ENCODE results near the gene GSTM2. TPM values are rescaled to one million over a fixed set of nuclear protein-coding genes. Genes with fewer than 3 reads are reported as not detected.

GSTM2 gene
- total RNA-seq, 1 experiment from 2014 or later: 5.9 TPM

DNA sequence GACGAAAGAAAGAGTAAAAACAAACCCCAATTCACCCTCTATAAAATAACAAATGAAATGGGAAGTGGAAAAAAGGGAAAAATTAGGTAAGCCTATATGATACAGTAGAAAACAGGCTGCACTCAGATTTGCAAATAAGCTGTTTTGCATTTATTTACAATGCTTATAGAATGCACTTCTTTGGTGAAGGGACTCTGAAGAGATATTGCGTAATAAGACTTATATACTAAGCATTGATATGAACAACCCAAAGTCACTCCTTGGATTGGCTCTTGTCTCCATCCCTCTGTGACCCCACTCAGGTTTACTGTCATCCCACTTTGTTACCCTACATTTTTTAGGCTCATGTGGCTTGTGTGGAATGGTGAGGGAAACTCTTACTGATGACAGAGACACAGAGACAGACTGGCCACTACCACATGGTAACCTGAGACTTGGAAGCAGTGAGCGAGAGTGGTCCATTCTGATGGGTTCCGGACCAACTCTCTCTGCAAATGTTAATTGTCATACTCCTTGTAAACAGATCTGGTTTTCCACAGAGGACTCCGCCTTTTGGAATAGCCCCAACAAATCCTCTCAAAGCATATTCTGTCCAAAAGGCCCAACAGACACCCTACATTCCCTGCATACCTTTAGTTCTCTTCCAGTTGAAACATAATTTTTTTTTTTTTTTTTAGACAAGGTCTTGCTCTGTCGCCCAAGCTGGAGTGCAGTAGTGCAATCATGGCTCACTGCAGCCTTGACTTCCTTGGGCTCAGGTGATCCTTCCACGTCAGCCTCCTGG lies 55.2 kb downstream of the GSTM2 start:
- no peaks in the 10 kb centered on the region for H3K9me3 ChIP-seq (ENCODE audit: control insufficient read depth in 1 of 2, insufficient read depth in 1 of 2, low read depth in 1 of 2, low read length in 2 of 2)
- H3K9me2 ChIP-seq (ENCODE audit: insufficient read depth): no peaks in the 10 kb centered on the region
- ATAC-seq (no peak), DNase-seq (ENCODE audit: low read depth, low spot score) (no peak)
- no peaks in the 10 kb centered on the region for H3K27me3 ChIP-seq (ENCODE audit: insufficient read depth, low read length)
- POLR2A ChIA-PET: no interaction called here
- H3K36me3 ChIP-seq (ENCODE audit: control insufficient read depth in 1 of 2, insufficient read depth in 2 of 2, low read length in 2 of 2): no peaks in the 10 kb centered on the region
- TF ChIP-seq FOSL1 (IDR thresholded peaks at IDR 0.05; ENCODE audit: low read depth) (no peak), YY1 (IDR thresholded peaks at IDR 0.05; ENCODE audit: extremely low read depth, insufficient replicate concordance, low read depth, low read length) (no peak), EZH2phosphoT487 (IDR thresholded peaks at IDR 0.05; ENCODE audit: borderline replicate concordance) (no peak), ZNF274 (IDR thresholded peaks at IDR 0.05; ENCODE audit: low read depth, low read length) (no peak), JUND (IDR thresholded peaks at IDR 0.05) (no peak)
- TF ChIP-seq, protein P1, sequence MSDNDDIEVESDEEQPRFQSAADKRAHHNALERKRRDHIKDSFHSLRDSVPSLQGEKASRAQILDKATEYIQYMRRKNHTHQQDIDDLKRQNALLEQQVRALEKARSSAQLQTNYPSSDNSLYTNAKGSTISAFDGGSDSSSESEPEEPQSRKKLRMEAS (IDR thresholded peaks at IDR 0.05): no peak
- H2AFZ ChIP-seq (ENCODE audit: low read depth, low read length, poor library complexity, severe bottlenecking): no peak overlapping the region
- CTCF ChIA-PET: no interaction called here
- H3K79me2 ChIP-seq (ENCODE audit: insufficient read depth, low read length): no peaks in the 10 kb centered on the region
- H3K4me2 ChIP-seq (ENCODE audit: low read length): no peak overlapping the region
- H3K9ac ChIP-seq (ENCODE audit: low read length): no peak overlapping the region
- intact Hi-C loops (cut with micrococcal nuclease): no loop called here
- peaks cover 0 to 14% of the 10 kb centered on the region in 2 experiments; a peak in 2 of 4 replicates for H3K4me1 ChIP-seq (ENCODE audit: control insufficient read depth in 1 of 2, insufficient read depth in 2 of 2, low read length in 2 of 2)
- RAD21 ChIA-PET (ENCODE audit: low non-redundant PET in 1 of 2, low total read pairs in 2 of 2, uncharacterized antibody in 2 of 2, unreplicated experiment in 2 of 2): no interaction called here
- no peaks in the 10 kb centered on the region for H4K20me1 ChIP-seq (ENCODE audit: insufficient read depth)
- no peak overlapping the region for H3K27ac ChIP-seq (ENCODE audit: low read depth, low read length)
- no TSS peak for BruUV-seq (replicated peaks)
- no peak overlapping the region for H3K4me3 ChIP-seq (replicated peaks in 1 of 2; ENCODE audit: low read depth in 1 of 2, low read length in 2 of 2)

Other genes starting within 250 kb of the GSTM2 start
- 169 TPM for gene PSMA5, start 241.6 kb upstream of the GSTM2 start, total RNA-seq (2021; ENCODE audit: unreplicated experiment)
- gene SYPL2, start 201.5 kb upstream of the GSTM2 start, total RNA-seq (2021; ENCODE audit: unreplicated experiment): 1.3 TPM
- gene ATXN7L2, start 184.2 kb upstream of the GSTM2 start, total RNA-seq (2021; ENCODE audit: unreplicated experiment): 7.2 TPM
- 5.9 TPM for gene CYB561D1, start 174.0 kb upstream of the GSTM2 start, total RNA-seq (2021; ENCODE audit: unreplicated experiment)
- gene AMIGO1, start 158.3 kb upstream of the GSTM2 start, total RNA-seq (2021; ENCODE audit: unreplicated experiment): 0.10 TPM
- not detected for gene GPR61, start 128.2 kb upstream of the GSTM2 start, total RNA-seq (2021; ENCODE audit: unreplicated experiment)
- 9.5 TPM for gene GNAI3, start 119.4 kb upstream of the GSTM2 start, total RNA-seq (2021; ENCODE audit: unreplicated experiment)
- gene GNAT2, start 48.4 kb upstream of the GSTM2 start, total RNA-seq (2021; ENCODE audit: unreplicated experiment): 0.76 TPM
- 69.9 TPM for gene AMPD2, start 48.2 kb upstream of the GSTM2 start, total RNA-seq (2021; ENCODE audit: unreplicated experiment)
- 15.9 TPM for gene GSTM4, start 12.0 kb upstream of the GSTM2 start, total RNA-seq (2021; ENCODE audit: unreplicated experiment)
- not detected for gene GSTM1, start 19.8 kb downstream of the GSTM2 start, total RNA-seq (2021; ENCODE audit: unreplicated experiment)
- gene GSTM5, start 44.2 kb downstream of the GSTM2 start, total RNA-seq (2021; ENCODE audit: unreplicated experiment): not detected
- gene GSTM3, start 73.0 kb downstream of the GSTM2 start, total RNA-seq (2021; ENCODE audit: unreplicated experiment): 0.39 TPM
- 0.96 TPM for gene EPS8L3, start 95.9 kb downstream of the GSTM2 start, total RNA-seq (2021; ENCODE audit: unreplicated experiment)
- gene CSF1, start 242.8 kb downstream of the GSTM2 start, total RNA-seq (2021; ENCODE audit: unreplicated experiment): 3.0 TPM